ENCODE data around the gene TANK. TPM values are rescaled to one million over a fixed set of nuclear protein-coding genes. Genes with fewer than 3 reads are reported as not detected.

The TANK gene
- total RNA-seq, 1 experiment from 2014 or later, result 64.5 TPM

DNA sequence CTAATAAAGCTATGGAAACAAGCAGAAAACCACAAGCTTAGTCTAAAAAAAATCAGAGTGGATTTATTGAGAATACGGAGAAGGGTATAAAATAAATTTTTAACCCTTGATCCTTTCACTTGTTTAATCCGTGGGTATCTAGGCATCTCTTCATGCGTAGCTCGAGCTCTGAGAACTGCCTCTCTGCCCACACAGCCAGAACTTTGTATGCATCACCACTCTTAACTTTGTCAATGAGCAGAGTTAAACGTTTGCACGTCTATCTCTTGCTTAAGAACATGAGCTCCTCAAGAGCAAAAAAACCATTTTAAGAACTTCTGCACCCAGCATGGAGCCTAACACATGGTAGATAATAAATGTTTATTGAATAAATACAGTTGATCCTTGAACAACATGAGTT, 26.9 kb upstream of the TANK start:
- no peak for DNase-seq (ENCODE audit: low read depth)

DNA sequence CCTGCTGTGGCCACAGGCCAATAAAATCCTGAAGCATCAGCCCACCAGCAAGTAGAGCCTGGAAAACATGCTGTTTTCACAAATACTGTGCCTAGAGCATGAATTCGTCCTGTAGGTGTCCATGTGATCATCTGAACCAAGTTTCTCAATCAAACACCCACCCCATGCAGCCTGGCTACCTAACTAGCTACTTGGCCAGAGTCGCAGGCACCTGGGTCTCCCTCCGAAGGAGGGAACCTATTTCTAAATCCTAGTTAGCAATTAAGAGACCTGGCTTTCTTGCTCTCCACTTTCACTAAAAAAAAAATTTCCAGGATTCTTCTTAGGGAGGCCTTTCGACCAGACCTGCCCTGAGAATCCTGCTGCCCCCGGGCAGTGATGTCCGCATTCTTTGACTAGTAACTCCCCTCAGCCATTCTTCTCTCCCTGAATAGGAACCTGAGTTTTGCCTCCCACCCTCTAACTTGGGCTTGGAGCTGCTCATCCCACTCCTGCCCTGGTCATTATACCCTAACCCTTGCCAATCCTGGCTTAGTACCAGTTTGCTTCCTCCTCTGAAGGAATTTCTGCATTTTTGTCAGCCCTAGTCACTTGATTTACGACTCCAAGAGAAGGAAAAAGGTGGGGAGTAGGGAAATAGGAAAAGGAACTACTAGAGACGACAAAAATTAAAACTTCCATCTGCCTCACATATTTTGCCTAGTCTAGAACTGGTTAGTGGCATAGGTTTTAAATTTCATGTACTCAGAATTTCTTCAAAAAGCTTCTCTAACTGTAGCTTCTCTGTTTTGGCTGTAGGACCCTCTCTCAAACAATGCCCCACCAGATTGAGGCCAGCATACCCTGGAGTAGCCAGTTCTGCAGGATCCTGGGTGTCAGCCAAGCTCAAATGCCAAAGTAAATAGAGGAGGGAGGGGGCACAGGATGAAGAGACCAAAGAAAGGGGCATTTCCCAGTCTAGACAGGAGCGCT, 25.4 kb upstream of the TANK start:
- DNase-seq (ENCODE audit: low read depth), result peak; percentile 47

- DNase-seq (ENCODE audit: low read depth), result no peak
These were observed 24.2 kb upstream of the TANK start for GRCh38 chr2:161135951-161136593.

DNA sequence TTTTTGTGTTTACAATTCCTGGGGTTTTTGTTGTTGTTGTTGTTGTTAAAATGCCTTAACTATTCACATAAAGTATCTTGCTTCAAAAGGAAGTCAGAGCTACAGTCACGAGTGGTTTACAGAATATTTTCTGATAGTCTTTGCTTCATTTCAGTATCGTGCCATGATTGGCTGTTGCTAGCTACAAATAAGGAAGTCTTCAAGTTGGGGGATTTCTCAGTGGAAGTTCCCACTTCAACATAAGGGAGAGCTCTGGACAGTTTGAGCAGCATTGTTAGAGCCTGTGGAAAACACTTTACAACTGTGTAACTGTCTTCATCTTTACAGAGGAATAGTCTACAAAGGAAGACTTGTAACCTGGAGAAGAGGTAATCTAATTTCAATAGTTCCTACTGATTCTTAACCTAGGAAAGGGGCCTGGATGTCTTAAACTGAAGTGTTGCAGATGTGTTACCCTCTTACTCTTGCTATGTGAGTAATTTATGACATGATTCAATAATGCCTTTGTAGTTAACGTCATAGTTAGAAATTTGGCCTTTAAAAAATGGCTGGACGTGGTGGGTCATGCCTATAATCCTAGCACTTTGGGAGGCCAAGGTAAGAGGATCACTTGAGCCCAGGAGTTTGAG, 23.4 kb upstream of the TANK start:
- peak; percentile 67 for DNase-seq (ENCODE audit: low read depth)

- no peak for DNase-seq (ENCODE audit: low read depth)
These were observed 21.8 kb upstream of the TANK start for GRCh38 chr2:161138429-161138828.

DNA sequence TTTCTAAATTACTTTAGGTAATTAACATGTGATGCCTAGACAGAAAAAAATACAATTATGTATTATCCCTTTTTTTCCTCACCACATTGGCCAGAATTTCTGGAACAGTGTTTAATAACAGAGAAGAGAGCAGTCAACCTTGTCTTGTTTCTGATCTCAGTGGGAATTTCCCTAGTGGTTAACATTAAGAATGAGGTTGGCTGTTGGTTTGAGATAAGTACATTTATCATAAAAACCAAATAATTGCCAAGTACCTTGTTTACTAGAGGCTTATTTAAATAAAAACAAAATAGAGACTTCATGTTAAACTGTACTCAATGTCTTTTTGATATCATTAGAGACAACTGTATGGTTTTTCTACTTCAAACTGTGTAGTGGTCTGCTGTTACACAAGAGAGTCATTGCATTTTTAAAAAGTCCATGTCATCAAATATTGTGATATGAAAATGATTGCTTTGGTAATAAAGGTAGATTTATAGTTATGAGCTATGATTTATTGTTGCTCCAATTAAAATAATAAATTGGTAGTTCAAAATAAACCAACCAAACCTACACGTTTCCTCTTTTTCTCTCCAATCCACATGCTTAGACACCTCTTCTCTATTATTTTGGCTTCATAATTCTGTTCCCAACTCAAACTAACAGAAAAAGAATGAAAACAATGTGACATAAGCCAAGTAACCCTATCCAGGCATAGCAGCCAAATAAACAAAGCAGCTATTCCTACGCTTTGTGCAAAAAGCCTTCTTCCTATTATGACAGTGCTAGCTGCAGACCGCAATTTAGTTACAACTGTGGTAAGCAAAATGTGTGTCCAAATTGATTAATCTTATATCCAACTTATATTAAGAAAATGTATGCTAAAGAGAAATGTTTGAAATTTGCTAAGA, 20.9 kb upstream of the TANK start:
- DNase-seq (ENCODE audit: low read depth), result peak; percentile 88

GRCh38 chr2:161141033-161141432, 19.2 kb upstream of the TANK start:
- DNase-seq (ENCODE audit: low read depth), result no peak

DNA sequence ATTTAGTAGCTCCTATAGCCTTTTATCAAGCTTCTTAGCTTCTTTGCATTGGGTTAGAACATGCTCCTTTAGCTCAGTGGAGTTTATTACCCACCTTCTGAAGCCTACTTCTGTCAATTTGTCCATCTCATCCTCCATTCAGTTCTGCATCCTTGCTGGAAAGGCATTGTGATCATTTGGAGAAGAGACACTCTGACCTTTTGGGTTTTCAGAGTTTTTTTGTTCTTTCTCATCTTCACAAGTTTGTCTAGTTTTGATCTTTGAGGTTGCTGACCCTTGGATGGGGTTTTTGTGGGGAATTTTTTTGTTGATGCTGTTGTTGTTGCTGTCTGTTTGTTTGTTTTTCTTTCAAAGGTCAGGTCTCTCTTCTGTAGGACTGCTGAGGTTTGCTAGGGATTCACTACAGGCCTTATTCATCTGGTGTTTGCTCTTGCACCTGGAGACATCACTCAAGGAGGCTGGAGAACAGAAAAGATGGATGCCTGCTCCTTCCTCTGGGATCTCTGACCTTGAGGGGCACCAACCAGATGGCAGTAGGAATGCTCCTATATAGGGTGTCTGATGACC, 13.9 kb upstream of the TANK start:
- DNase-seq (ENCODE audit: low read depth), result peak; percentile 80

GRCh38 chr2:161146996-161147395, 13.2 kb upstream of the TANK start:
- peak; percentile 68 for DNase-seq (ENCODE audit: low read depth)

GRCh38 chr2:161147856-161148255, 12.4 kb upstream of the TANK start:
- no peak for DNase-seq (ENCODE audit: low read depth)

GRCh38 chr2:161150704-161151103, 9.5 kb upstream of the TANK start:
- no peak for DNase-seq (ENCODE audit: low read depth)

DNA sequence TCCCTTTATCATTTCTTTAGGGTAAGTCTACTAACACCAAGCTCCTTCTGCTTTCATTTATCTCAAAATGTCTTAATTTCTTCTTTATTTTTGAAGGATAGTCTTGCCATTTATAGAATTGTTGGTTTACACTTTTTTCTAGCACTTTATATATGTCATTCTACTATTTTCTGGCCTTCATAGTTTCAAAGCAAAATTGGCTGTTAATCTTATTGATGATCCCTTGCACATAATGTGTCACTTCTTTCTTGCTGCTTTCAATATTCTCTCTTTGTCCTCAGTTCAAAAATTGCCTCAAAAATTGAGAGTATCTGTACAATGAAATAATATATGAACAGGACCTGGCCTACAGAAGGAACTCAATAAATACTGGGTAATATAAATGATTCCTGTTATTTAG, 7.9 kb upstream of the TANK start:
- DNase-seq (ENCODE audit: low read depth), result no peak

- no peak for DNase-seq (ENCODE audit: low read depth)
These were observed 1.3 kb upstream of the TANK start for GRCh38 chr2:161158882-161159281.

DNA sequence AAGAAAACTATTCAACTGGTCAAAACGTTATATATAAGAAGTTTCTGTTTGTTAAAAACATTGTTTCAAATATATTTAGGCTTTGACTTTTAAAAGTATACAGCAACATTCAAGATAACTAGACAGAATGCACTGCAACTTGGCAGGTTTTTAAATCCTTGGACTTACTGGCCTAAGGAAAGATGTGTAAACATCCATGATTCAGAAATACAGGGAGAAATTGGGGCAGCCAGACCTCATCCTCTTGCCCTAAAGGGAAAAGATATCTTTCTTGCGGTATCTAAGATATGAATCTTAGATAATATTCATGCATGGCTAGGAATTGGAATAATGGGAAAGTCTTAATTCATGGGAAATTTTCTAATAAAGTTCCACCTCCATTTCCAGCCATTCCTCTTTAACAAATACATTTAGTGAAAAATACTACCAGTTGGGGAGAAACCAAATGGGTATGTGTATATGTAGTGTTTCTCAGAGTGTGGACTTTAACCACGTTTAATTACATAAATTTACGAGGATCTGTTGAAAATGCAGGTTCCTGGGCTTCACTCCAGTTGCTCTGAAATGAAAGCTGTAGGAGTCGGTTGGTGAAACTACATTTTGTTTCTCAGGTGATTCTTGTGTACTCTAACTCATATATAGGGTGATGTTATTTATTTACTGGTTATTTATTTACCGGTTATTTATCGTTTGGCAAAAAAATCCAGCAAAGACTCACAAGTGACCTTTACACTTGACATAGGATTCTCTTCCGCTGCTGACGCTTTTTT, 587 bp upstream of the TANK start:
- DNase-seq (ENCODE audit: low read depth), result no peak

- no peak for DNase-seq (ENCODE audit: low read depth)
These were observed 962 bp downstream of the TANK start for GRCh38 chr2:161161074-161161706.

GRCh38 chr2:161163440-161163839, 3.2 kb downstream of the TANK start:
- DNase-seq (ENCODE audit: low read depth), result no peak

GRCh38 chr2:161164161-161164560, 3.9 kb downstream of the TANK start:
- DNase-seq (ENCODE audit: low read depth), result no peak

GRCh38 chr2:161165266-161165665, 5.0 kb downstream of the TANK start:
- peak; percentile 77 for DNase-seq (ENCODE audit: low read depth)

- no peak for DNase-seq (ENCODE audit: low read depth)
These were observed 5.6 kb downstream of the TANK start for GRCh38 chr2:161165811-161166210.

Measured in LHCN-M2 (cell line).